CD14-positive monocyte (primary cell): ENCODE results near the gene EYA4. TPM values are rescaled to one million over a fixed set of nuclear protein-coding genes. Genes with fewer than 3 reads are reported as not detected.

Experiments
- DNase-seq, 3 donors: peaks; one replicate each; pipeline ENCODE4 v3.0.0-alpha.2; 2011 to 2022
- H2AFZ ChIP-seq: 2 replicates; pipeline ENCODE4 v1.6.0; 2012; ENCODE audit warnings: mild to moderate bottlenecking, low read depth, low read length, inconsistent platforms; ENCODE audit not compliant: insufficient read depth, poor library complexity, severe bottlenecking
- H3K27ac ChIP-seq, 2 donors: 1 replicate in 1 of 2; 2 replicates in 1 of 2; pipeline ENCODE4 v1.5.1; 2012 to 2013; ENCODE audit warnings: low read length in 2 of 2, control low read depth in 1 of 2, inconsistent platforms in 1 of 2, low read depth in 1 of 2, mild to moderate bottlenecking in 1 of 2
- H3K27me3 ChIP-seq, 2 donors: one replicate each; pipeline versions ENCODE4 v1.6.0 to v1.6.1; 2011 to 2013; ENCODE audit warnings: low read length in 2 of 2; ENCODE audit not compliant: control insufficient read depth in 2 of 2, insufficient read depth in 2 of 2
- H3K36me3 ChIP-seq, 2 donors: replicated peaks in 1 of 2; 1 replicate in 1 of 2; 2 replicates in 1 of 2; pipeline versions ENCODE4 v1.5.1 to v1.6.1; 2012 to 2013; ENCODE audit warnings: low read length in 2 of 2, control low read depth in 1 of 2, inconsistent platforms in 1 of 2, mild to moderate bottlenecking in 1 of 2; ENCODE audit not compliant: insufficient read depth in 2 of 2, control insufficient read depth in 1 of 2
- H3K4me1 ChIP-seq, 2 donors: 1 replicate in 1 of 2; 2 replicates in 1 of 2; pipeline versions ENCODE4 v1.5.1 to v1.6.1; 2012 to 2013; ENCODE audit warnings: low read length in 2 of 2, control low read depth in 1 of 2, inconsistent platforms in 1 of 2, mild to moderate bottlenecking in 1 of 2, moderate library complexity in 1 of 2; ENCODE audit not compliant: insufficient read depth in 2 of 2, control insufficient read depth in 1 of 2
- H3K4me2 ChIP-seq: replicated peaks from 2 replicates; pipeline ENCODE3; 2012; ENCODE audit warnings: low read length, moderate library complexity, mild to moderate bottlenecking; ENCODE audit not compliant: poor library complexity, severe bottlenecking; ENCODE audit errors: extremely low read depth
- H3K4me3 ChIP-seq, 3 experiments: fragments of 200-600 bp in 1 of 3; sonication (generic) in 1 of 3; replicated peaks in 1 of 3; 1 replicate in 2 of 3; 2 replicates in 1 of 3; pipeline ENCODE4 v1.5.1; 2011 to 2013; ENCODE audit warnings: low read length in 3 of 3, mild to moderate bottlenecking in 3 of 3, control low read depth in 2 of 3, low read depth in 2 of 3, inconsistent platforms in 1 of 3, moderate library complexity in 1 of 3
- H3K79me2 ChIP-seq: 2 replicates; pipeline ENCODE4 v1.6.0; 2012; ENCODE audit warnings: mild to moderate bottlenecking, control low read depth, inconsistent platforms, low read length, moderate library complexity; ENCODE audit not compliant: insufficient read depth
- H3K9ac ChIP-seq: 2 replicates; pipeline ENCODE4 v1.6.0; 2017; ENCODE audit warnings: low read length, mild to moderate bottlenecking; ENCODE audit not compliant: insufficient read depth, poor library complexity, severe bottlenecking
- H3K9me3 ChIP-seq, 2 donors: replicated peaks in 1 of 2; 1 replicate in 1 of 2; 2 replicates in 1 of 2; pipeline versions ENCODE4 v1.5.1 to v1.6.1; 2012 to 2013; ENCODE audit warnings: low read length in 2 of 2, control low read depth in 1 of 2; ENCODE audit not compliant: control insufficient read depth in 1 of 2, insufficient read depth in 1 of 2
- H4K20me1 ChIP-seq: 2 replicates; pipeline ENCODE4 v1.6.0; 2012; ENCODE audit warnings: mild to moderate bottlenecking, low read length, control low read depth, moderate library complexity; ENCODE audit not compliant: insufficient read depth
- H3K27ac Mint-ChIP-seq, 7 donors: one replicate each; pipeline ENCODE4 v1.8.0; 2020; ENCODE audit warnings: mild to moderate bottlenecking in 7 of 7, mixed read lengths in 7 of 7, moderate library complexity in 6 of 7, inconsistent platforms in 2 of 7
- H3K27me3 Mint-ChIP-seq, 3 donors: one replicate each; pipeline ENCODE4 v1.8.0; 2021 to 2022; ENCODE audit warnings: low read depth in 3 of 3, mild to moderate bottlenecking in 3 of 3, mixed read lengths in 3 of 3, moderate library complexity in 3 of 3, inconsistent platforms in 1 of 3
- H3K36me3 Mint-ChIP-seq, 2 donors: one replicate each; pipeline ENCODE4 v1.8.0; 2020; ENCODE audit warnings: mixed read lengths in 2 of 2, inconsistent platforms in 1 of 2, mild to moderate bottlenecking in 1 of 2
- H3K4me1 Mint-ChIP-seq: one replicate; pipeline ENCODE4 v1.8.0; 2020; ENCODE audit warnings: mild to moderate bottlenecking, mixed read lengths
- H3K4me3 Mint-ChIP-seq, 2 donors: one replicate each; pipeline ENCODE4 v1.8.0; 2020; ENCODE audit warnings: mild to moderate bottlenecking in 2 of 2, mixed read lengths in 2 of 2, moderate library complexity in 1 of 2
- H3K9me3 Mint-ChIP-seq, 7 donors: one replicate each; pipeline ENCODE4 v1.8.0; 2020 to 2022; ENCODE audit warnings: mixed read lengths in 7 of 7, mild to moderate bottlenecking in 6 of 7, moderate library complexity in 6 of 7, inconsistent platforms in 2 of 7
- WGBS: methylation state at CpG from one replicate; pipeline ENCODE4 v1.1.5; 2013; ENCODE audit warnings: missing lambda C conversion rate; ENCODE audit not compliant: insufficient coverage; 5-methylcytosine and 5-hydroxymethylcytosine counted together
- intact Hi-C, 2 donors: fragments of 100-400 bp; cut with micrococcal nuclease; formaldehyde crosslinking; loops; one replicate each; pipeline versions ENCODE4 v1.15.0 to v1.15.1; 2023
- polyA plus RNA-seq, 3 donors: library from polyadenylated mRNA; depleted of rRNA in 1 of 3; unstranded in 2 of 3; stranded (reverse) in 1 of 3; fragments of 300-500 nt in 2 of 3; fragments of >200 nt in 1 of 3; fragmentation: Illumina TruSeq in 2 of 3; gene quantifications; 1 replicate in 2 of 3; 2 replicates in 1 of 3; pipeline ENCODE4 v1.2.3, GENCODE V29; 2012 to 2021
- TF ChIP-seq, protein P1 (sequence below): fragments of 200-600 bp; IDR thresholded peaks from one replicate; pipeline ENCODE4 v1.8.0; 2022; ENCODE audit warnings: antibody characterized with exemption, mild to moderate bottlenecking

EYA4 gene
- polyA plus RNA-seq, 3 donors = not detected

DNA sequence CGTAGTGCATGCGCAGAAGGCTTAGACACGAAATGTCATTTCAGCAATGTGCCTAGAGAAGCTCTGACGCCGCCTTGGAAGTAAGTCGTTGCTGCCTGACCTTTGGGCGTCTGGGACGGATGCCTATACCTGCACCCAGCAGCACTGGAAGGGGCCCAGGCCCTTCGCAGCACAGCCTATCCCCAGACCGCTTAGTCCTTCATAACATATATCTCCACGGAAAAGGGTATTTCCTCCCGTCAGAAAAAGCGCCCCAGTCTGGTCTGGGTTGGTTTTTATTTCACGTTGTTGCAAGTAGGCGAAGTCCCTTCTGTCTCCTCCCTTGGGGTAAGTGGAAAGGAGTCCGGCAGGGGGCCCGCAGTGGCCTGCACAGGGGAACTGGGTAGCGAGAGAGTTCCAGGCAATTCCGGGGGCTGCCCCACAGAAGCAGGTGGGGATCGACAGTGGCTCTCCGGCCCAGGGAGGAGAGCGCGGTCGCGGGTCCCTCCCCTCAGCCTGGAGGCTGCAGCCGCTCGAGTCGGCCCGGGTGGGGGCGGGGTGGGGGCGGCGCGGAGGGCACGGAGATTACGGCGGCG, 559 bp upstream of the EYA4 start:
- Histone ChIP-seq H3K4me3 (no peak overlapping the region), H3K36me3 (no peaks in the 10 kb centered on the region), H3K27ac (no peak overlapping the region), H3K4me1 (no peaks in the 10 kb centered on the region), H2AFZ (no peak overlapping the region), H3K27me3 (peaks cover 38 to 73% of the 10 kb centered on the region in 2 donors), H3K4me2 (no peak overlapping the region), H3K9ac (no peak overlapping the region), H3K9me3 (peaks cover 0 to 15% of the 10 kb centered on the region in 2 donors), H4K20me1 (no peaks in the 10 kb centered on the region), H3K79me2 (no peaks in the 10 kb centered on the region)
- no peak for DNase-seq
- H3K27me3 Mint-ChIP-seq = peaks cover 46 to 57% (median 52%) of the 10 kb centered on the region in 3 donors
- H3K4me1 Mint-ChIP-seq = no peaks in the 10 kb centered on the region
- intact Hi-C loops = no loop called here
- TF ChIP-seq, protein P1, sequence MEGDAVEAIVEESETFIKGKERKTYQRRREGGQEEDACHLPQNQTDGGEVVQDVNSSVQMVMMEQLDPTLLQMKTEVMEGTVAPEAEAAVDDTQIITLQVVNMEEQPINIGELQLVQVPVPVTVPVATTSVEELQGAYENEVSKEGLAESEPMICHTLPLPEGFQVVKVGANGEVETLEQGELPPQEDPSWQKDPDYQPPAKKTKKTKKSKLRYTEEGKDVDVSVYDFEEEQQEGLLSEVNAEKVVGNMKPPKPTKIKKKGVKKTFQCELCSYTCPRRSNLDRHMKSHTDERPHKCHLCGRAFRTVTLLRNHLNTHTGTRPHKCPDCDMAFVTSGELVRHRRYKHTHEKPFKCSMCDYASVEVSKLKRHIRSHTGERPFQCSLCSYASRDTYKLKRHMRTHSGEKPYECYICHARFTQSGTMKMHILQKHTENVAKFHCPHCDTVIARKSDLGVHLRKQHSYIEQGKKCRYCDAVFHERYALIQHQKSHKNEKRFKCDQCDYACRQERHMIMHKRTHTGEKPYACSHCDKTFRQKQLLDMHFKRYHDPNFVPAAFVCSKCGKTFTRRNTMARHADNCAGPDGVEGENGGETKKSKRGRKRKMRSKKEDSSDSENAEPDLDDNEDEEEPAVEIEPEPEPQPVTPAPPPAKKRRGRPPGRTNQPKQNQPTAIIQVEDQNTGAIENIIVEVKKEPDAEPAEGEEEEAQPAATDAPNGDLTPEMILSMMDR = no peak
- peaks cover 0 to 7% (median 7%) of the 10 kb centered on the region in 7 donors for H3K9me3 Mint-ChIP-seq
- no peaks in the 10 kb centered on the region for H3K36me3 Mint-ChIP-seq
- no peak overlapping the region for H3K27ac Mint-ChIP-seq
- 3% methylated on average over 31 of the region's 37 CpGs for WGBS
- peak overlapping the region in 1 of 2 donors; percentile 72 for H3K4me3 Mint-ChIP-seq

DNA sequence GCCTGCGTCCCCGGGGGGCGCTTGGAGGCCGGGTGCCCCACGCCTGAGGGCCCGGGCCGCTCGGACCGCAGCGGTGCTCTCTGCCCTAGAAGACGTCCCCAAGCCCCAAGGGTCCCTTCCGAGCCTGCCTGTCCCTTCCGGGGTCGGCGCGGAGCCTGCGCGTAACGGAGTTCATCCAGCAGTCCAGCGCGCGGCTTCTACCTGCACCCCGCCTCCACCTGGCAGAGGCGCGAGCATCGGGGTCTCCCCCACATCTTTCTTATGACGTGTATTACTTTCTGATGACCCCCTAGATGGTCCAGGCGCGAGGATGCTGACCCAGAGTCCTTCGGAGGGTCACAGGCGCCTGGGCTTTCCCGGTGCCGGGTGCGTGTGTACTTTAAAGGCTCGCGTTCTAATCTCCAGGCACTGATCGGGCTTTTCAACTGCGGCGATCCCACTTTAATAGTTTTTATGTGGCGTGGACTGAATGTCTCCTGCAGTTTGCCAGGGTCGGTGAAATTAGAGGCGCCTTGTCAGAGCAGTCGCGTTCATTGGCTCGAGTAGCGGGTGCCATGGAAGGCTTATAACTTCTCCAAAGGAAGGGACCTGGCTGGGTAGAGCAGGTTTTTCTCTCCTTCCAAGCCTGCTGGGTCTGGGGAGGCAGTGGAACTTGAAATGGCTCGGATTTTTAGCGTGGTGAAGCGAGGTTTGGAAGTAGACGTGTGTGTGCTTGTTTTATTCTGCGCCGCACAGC, 912 bp downstream of the EYA4 start:
- no peak overlapping the region for H3K27ac Mint-ChIP-seq
- Histone ChIP-seq H3K9ac (no peak overlapping the region), H4K20me1 (no peaks in the 10 kb centered on the region), H3K9me3 (peaks cover 0 to 15% of the 10 kb centered on the region in 2 donors), H3K79me2 (no peaks in the 10 kb centered on the region), H2AFZ (no peak overlapping the region), H3K27ac (no peak overlapping the region), H3K27me3 (peaks cover 40 to 78% of the 10 kb centered on the region in 2 donors), H3K4me3 (no peak overlapping the region), H3K4me2 (no peak overlapping the region), H3K36me3 (no peaks in the 10 kb centered on the region), H3K4me1 (no peaks in the 10 kb centered on the region)
- H3K9me3 Mint-ChIP-seq = peaks cover 0 to 7% (median 7%) of the 10 kb centered on the region in 7 donors
- intact Hi-C loops = no loop called here
- DNase-seq = no peak
- no peaks in the 10 kb centered on the region for H3K4me1 Mint-ChIP-seq
- TF ChIP-seq, protein P1 = no peak
- 3% methylated on average over 44 of the region's 52 CpGs for WGBS
- peak overlapping the region in 1 of 2 donors; percentile 80 for H3K4me3 Mint-ChIP-seq
- H3K36me3 Mint-ChIP-seq = no peaks in the 10 kb centered on the region
- H3K27me3 Mint-ChIP-seq = peaks cover 48 to 58% (median 51%) of the 10 kb centered on the region in 3 donors
